Epithelial cell of prostate (primary cell): ENCODE measurements around the gene CABYR.
A peak's percentile ranks its signal among the peaks of the same experiment; 100 is the strongest.

Experiments used
- DNase-seq: peaks from one replicate; pipeline ENCODE4 v3.0.0-alpha.2; 2011; ENCODE audit warnings: low read depth, low spot score
- H3K27ac ChIP-seq: fragments of 450-650 bp; 2 replicates; pipeline ENCODE4 v1.5.1; 2017; ENCODE audit warnings: mild to moderate bottlenecking

The CABYR gene

GRCh38 chr18:24188120-24188519 is 49.3 kb downstream of the CABYR start:
- no peak for DNase-seq

DNA sequence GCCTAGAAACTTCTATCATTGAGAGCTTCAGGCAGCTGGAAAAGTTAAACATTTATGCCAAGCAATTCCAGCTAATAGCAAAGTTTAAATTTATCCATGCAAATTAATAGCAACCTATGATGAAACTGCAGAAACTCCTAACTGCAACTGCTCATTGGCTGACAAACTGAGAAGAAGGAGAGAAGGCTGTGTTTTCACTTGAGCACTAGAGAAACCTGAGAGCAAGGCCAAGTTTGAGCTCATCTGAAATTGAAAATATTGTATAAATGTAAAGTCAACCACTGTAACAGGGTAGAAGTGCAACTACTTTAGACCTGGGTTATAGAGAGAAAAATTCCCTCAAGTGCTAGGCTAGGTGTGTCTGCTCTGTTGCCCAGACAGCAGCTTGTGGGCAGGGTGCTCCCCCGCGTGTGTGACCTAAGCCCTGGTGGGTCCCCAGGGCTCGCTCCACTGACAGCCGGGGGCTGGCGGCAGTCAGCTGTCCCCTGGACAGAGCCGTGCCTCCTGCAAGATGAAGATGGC is 50.2 kb downstream of the CABYR start:
- DNase-seq, result no peak
- no peak overlapping the region for H3K27ac ChIP-seq

More at GRCh38 chr18:24188120-24188519, 49.3 kb downstream of the CABYR start:
- no peak overlapping the region for H3K27ac ChIP-seq

- no peak for DNase-seq
- H3K27ac ChIP-seq, result no peak overlapping the region
Observed at GRCh38 chr18:24189664-24190346, 50.9 kb downstream of the CABYR start.

DNA sequence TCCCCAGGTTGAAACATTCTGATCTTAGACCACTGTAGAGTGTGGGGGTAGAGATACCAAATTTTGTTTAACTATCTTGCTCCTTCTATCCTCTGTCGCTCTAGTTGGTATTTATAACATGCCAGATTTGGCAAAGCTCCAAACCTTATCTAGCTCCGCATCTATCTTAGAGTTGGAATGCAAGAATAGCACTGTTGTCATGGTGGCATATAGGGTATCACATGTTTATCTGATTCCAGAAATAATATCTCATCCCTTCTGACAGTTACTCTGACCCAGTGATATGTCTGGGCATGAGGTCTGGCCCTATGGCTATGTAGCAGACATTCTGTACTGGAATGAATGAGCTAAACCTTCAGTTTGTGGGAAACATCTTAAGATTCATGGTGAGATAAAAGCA is 51.7 kb downstream of the CABYR start:
- no peak for DNase-seq
- peak overlapping the region; percentile 1 for H3K27ac ChIP-seq

GRCh38 chr18:24195296-24196053 is 56.6 kb downstream of the CABYR start:
- no peak for DNase-seq
- H3K27ac ChIP-seq, result no peak overlapping the region

DNA sequence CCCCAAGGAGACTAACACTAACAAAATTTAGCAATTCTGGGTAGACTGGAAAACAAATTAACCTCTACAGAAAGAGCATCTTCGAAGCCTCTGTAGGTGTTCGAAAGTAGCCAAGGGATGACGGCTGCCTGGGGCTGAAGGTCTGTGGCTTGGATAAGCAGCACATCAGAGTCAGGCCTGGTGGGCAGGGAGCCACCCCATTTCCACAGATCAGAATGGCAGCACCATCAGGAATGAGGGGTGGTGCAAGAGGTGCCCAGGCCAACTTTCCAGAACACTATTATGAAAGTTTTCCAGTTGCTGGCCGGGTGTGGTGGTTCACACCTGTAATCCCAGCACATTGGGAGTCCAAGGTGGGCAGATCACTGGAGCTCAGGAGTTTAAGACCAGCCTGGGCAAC is 57.9 kb downstream of the CABYR start:
- no peak for DNase-seq
- no peak overlapping the region for H3K27ac ChIP-seq

DNA sequence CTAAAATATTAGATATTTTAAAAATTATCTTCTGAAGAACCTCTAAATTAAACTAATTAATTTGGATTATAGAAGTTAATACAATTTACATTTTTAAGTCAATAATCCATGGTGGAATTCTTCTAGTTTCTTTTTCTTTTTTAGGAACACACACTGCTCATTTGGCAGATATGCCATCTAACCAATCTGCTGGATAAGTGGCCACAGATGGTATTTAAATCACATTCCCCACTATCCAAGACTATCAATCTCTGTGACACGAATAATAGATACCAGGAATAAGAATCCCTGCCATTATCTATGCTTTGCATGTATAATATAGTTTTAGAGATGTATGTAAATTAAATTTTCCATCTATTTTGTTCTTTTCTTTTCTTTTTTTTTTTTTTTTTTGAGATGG is 58.5 kb downstream of the CABYR start:
- H3K27ac ChIP-seq, result no peak overlapping the region
- no peak for DNase-seq

DNA sequence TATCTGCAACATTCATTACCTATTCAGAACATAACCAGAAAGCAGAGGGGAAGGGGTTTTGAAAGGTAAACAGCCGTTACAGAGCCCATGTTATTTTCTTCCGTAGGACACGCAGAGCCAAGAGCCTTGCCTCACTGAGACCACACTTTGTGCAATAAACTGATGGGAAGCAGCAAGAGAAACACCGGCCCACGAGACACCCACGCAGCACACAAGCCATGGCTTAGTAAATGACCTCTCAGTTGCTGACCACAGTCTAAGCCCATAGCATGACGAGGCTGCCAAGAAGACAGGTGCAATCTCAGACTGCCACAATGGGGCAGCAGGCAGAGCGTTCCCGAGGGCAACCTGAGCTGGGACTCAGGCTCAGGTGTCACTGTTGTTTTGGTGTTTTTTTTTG is 59.6 kb downstream of the CABYR start:
- DNase-seq, result no peak
- H3K27ac ChIP-seq, result no peak overlapping the region

DNA sequence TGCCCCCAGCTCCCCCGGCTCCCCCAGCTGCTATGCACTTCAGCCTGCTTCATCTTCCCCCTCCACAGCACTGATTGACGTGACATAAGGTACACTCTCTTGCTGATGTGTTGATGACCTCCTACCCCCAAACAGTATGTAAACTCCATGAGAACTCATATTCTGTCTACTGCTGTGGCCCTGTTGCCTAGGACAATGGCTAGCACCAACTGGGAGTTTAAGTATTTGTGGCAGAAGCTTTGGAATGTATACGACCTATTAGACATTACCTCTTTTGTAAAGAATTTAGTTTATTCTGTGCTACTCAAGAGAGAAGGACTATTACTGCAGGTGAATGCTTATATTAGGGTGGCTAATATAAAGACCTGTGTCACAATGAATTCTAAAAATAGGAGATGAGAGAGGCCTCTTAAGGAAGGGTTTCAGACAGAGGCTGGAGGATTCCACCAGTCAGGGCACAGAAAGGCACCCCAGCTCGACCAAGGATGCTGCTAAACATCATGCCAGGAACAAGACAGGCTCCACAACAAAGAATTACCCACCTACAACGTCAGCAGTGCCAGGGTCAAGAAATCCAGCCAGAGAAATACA is 60.6 kb downstream of the CABYR start:
- no peak for DNase-seq
- H3K27ac ChIP-seq, result no peak overlapping the region

- no peak for DNase-seq
- no peak overlapping the region for H3K27ac ChIP-seq
Observed at GRCh38 chr18:24200494-24201290, 61.8 kb downstream of the CABYR start.

DNA sequence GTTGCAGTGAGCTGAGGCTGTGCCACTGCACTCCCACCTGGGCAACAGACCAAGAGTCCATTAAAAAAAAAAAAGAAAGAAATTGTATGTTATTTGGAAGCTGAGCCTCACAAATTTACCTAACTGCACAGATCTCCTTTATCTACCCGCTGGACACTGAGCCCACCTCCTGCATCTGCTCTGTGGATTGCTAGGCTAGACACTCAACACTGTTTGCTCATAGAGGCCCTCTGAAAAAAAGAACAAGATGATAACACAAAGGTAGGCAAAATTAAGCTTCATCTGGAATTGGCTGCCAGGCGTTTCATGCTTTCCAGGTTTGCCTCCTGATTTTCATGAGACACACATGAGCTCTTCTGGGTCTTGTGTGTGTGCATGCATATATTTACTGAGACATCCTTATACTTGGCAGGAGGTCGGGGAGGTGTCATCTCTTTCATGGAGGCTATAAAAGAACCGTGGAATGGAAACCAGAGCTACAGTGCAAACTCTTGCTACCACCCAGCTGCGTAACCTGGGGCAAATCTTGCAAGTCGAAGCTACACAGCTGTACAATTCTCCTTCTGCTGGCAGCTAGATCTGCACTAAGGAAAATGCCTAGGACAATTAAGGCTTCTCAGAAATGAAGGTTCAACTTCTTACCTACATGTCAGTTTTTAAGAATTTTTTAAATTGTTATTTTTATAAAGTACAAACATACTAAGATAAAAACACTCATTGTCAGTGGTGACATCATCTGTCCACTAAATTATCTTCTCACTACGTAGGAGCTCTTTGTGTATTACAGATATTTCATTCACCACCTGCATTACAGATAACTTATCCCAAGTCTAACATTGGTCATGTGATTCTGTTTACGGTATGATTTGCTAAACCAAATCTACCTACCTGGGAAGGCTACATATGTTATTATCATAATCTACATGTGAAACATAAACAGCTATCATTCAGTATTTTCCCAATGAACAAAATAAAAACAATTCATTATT is 63.1 kb downstream of the CABYR start:
- DNase-seq, result no peak
- H3K27ac ChIP-seq, result no peak overlapping the region

GRCh38 chr18:24204904-24205303 is 66.0 kb downstream of the CABYR start:
- DNase-seq, result no peak
- no peak overlapping the region for H3K27ac ChIP-seq

- peak overlapping the region; percentile 42 for H3K27ac ChIP-seq
- no peak for DNase-seq
Observed at GRCh38 chr18:24208270-24209035, 69.6 kb downstream of the CABYR start.

DNA sequence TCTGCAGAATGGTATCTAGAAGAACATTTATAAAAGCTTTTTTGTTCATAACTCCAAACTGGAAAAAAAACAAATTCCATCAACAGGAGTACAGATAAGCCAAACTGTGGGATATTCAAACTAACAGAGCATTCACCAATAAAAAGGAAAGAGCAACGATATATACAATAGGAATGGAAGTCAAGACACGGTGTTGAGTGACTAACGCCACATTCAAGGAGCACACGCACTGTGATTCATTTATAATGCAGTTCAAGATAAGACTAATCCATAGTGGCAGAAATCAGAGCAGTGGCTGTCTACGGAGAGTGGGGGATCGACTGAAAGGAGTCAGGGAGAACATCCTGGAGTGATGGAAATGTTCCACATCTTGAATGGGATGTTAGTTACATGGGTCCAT is 70.7 kb downstream of the CABYR start:
- DNase-seq, result no peak
- peak overlapping the region; percentile 42 for H3K27ac ChIP-seq
